Measurements from ENCODE around the gene OR10V1.

OR10V1 gene

GRCh38 chr11:59713745-59714144 lies at the start of gene OR10V1:
Gene OR10V1, minus strand, starts transcription at chr11:59713845. Its CDS starts 0 bp downstream, at chr11:59713845.
- no peak for DNase-seq

GRCh38 chr11:59761993-59762392 lies 48.3 kb upstream of the OR10V1 start:
- DNase-seq: no peak

GRCh38 chr11:59760771-59761170 lies 47.1 kb upstream of the OR10V1 start:
- no peak for DNase-seq

- no peak for DNase-seq
These were observed 46.3 kb upstream of the OR10V1 start for GRCh38 chr11:59759900-59760299.

- no peak for DNase-seq
These were observed 44.9 kb upstream of the OR10V1 start for GRCh38 chr11:59758401-59759037.

GRCh38 chr11:59756845-59757244 lies 43.2 kb upstream of the OR10V1 start:
- DNase-seq: no peak

GRCh38 chr11:59756558-59756840 lies 42.9 kb upstream of the OR10V1 start:
- DNase-seq: no peak

GRCh38 chr11:59755701-59756557 lies 42.3 kb upstream of the OR10V1 start:
- DNase-seq: peak; percentile 46

GRCh38 chr11:59754859-59755700 lies 41.4 kb upstream of the OR10V1 start, which contains the start of gene STX3:
Gene STX3, plus strand, starts transcription at chr11:59755376. Its CDS starts 230 bp downstream, at chr11:59755606.
- DNase-seq: peak; percentile 78

GRCh38 chr11:59754494-59754858 lies 40.8 kb upstream of the OR10V1 start:
- peak; percentile 42 for DNase-seq

GRCh38 chr11:59753650-59754493 lies 40.2 kb upstream of the OR10V1 start:
- DNase-seq: peak; percentile 92

GRCh38 chr11:59746111-59746510 lies 32.5 kb upstream of the OR10V1 start:
- no peak for DNase-seq

- DNase-seq: no peak
These were observed 17.4 kb upstream of the OR10V1 start for GRCh38 chr11:59730896-59731565.

- DNase-seq: no peak
These were observed 16.2 kb upstream of the OR10V1 start for GRCh38 chr11:59729834-59730233.

- no peak for DNase-seq
These were observed 15.3 kb upstream of the OR10V1 start for GRCh38 chr11:59728913-59729312.

GRCh38 chr11:59728154-59728553 lies 14.5 kb upstream of the OR10V1 start:
- no peak for DNase-seq

- DNase-seq: no peak
These were observed 13.8 kb upstream of the OR10V1 start for GRCh38 chr11:59727426-59727825.

- DNase-seq: no peak
These were observed 10.4 kb upstream of the OR10V1 start for GRCh38 chr11:59724066-59724465.

GRCh38 chr11:59719556-59719955 lies 5.9 kb upstream of the OR10V1 start:
- no peak for DNase-seq

- no peak for DNase-seq
These were observed 2.4 kb upstream of the OR10V1 start for GRCh38 chr11:59716051-59716450.

- no peak for DNase-seq
These were observed 3.4 kb downstream of the OR10V1 start for GRCh38 chr11:59710136-59710847.
